HG02938 (cell line): Measurements from ENCODE around the gene MAP4.

ENCODE experiments used
- ATAC-seq: cut with Tn5 transposase; IDR thresholded peaks from one replicate; pipeline ENCODE4 v1.9.1; 2021; ENCODE audit warnings: mild to moderate bottlenecking, moderate library complexity; ENCODE audit not compliant: unreplicated experiment

MAP4 gene

DNA sequence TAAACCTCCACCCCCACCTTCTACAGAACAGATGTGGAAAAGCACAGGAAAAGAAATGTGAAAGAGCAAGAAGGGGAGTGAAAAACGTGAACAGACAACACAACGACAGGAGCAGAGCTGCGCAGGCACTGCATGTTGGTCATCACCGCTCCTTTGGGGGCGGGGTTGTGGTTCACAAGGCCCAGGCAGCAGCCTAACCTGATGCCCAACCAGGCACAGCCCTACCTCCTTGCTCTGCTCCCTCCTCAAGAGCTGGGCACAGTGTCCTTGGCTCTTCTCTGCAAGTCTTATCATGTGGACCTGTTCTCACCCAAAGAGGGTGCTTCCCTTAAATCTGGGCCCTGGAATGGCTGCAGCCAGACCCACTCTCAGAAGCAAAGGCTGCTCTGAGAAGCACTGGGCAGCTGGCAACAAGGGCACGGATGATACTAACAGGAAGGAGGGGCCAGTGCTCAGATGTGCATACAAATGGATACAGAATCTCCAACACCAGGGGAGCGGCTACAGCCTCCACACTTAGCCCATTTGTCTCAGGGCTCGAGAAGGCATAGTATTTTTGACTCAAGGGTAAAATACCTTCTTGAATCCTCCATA is 148.7 kb downstream of the MAP4 start:
- no peak for ATAC-seq

DNA sequence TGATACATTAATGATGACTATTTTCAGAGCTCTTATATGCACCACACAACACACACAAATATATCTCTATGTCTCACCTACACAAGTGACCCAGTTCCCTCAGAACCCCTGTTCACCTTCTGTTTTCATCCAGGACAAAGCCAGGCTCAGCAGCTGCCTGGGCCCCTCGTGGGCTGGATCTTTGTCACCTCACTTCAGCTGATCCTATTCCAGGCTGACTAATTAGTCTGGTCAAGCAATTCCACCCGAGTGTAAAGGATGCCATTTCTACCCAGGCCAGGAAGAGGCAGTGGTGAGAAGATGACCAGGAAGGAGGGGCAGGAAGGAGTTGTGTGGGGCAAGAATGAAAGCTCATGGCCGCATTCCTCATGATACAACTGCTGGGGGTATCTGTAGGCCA is 151.0 kb downstream of the MAP4 start:
- no peak for ATAC-seq

DNA sequence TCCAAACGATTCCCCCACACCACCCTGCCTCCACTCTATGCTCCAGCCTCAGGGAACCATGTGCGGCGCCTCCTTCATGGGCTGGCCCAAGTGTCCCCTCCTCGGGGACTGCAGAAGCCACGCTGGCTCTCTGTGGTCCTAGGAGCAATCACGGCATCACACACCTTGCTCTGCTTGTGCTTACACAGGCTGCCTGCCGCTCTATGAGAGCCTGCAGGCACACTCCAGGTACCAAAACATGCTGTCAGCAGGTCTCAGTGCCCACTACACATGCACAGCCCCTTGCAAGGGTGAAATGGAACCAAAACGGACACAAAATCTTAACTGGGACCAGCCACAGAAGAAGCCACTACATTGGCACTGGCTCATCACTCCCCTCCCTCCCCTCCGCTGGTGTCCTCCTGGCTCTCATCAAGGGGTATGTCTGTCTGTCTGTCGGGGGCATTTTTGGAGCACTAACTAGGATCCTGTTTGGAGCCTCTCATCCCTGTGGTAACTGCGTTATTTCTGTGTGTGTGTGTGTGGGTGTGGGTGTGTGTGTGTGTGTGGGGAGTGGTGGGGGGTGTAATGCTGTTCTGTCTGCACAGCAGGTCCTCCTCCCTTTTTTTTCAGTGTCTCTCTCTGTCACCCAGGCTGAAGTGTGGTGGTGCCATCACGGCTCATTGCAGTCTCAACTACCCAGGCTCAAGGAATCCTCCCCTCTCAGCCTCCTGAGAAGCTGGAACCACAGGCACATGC is 152.7 kb downstream of the MAP4 start:
- ATAC-seq: no peak

DNA sequence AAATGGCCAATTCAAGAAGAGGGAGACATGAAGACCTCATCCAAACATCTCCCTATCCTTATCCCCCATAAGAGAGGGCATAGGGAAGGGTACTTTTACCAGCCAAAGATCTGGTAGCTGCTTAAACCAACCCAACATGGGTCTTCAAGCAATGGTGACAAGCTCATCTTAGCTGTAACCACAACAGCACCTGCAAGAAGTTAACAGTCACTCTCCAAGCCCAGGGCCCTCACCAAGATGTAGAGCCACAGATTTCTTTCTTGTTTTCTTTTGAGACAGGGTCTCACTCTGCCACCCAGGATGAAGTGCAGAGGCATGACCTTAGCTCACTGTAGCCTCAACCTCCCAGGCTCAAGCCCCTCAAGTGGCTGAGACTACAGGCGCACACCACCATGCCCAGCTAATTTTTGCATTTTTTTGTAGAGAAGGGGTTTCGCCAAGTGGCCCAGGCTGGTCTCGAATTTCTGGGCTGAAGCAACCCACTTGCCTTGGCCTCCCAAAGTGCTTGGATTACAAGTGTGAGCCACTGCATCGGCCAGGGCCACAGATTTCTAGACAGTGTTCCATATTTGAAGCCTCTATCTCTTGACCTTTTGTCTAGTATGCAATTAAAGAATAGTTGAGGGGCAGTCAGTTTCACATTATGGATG is 156.1 kb downstream of the MAP4 start:
- ATAC-seq: no peak

DNA sequence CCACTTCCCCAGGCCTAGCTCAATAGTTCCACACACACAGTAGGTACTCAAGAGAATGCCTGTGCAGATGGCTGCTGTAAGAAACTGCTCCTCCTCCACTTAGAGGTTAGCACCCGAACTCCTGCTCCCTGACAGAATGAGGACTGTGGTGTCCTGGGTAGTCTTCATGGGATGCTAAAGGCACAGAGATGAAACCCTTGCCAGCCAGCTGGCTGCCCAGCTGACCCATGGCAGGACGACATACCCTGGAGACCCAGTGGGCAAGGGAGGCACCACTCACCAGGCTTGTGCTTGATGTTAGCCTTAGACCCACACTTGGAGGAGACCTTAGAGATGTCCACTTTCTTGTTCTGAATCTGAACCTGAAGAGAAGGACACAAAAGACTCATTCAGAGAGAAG is 159.1 kb downstream of the MAP4 start:
- no peak for ATAC-seq

DNA sequence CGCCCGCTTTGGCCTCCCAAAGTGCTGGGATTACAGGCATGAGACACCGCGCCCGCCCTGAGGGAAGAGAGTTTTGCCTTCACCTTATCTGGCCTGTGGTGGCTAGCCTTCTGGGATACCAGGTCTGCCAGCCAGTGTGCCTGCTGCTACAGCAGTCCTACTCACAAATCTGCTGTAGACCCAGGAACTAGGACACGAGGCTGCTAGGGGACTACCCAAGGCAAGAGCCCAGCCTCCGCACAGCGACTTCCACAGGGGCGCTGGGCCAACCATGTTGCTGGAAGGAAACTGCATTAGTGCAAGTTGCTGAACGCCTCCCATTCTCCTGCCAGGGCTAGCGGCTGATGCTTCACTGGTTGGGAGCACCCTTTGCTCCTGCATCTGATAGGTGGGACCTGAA is 159.5 kb downstream of the MAP4 start:
- no peak for ATAC-seq

DNA sequence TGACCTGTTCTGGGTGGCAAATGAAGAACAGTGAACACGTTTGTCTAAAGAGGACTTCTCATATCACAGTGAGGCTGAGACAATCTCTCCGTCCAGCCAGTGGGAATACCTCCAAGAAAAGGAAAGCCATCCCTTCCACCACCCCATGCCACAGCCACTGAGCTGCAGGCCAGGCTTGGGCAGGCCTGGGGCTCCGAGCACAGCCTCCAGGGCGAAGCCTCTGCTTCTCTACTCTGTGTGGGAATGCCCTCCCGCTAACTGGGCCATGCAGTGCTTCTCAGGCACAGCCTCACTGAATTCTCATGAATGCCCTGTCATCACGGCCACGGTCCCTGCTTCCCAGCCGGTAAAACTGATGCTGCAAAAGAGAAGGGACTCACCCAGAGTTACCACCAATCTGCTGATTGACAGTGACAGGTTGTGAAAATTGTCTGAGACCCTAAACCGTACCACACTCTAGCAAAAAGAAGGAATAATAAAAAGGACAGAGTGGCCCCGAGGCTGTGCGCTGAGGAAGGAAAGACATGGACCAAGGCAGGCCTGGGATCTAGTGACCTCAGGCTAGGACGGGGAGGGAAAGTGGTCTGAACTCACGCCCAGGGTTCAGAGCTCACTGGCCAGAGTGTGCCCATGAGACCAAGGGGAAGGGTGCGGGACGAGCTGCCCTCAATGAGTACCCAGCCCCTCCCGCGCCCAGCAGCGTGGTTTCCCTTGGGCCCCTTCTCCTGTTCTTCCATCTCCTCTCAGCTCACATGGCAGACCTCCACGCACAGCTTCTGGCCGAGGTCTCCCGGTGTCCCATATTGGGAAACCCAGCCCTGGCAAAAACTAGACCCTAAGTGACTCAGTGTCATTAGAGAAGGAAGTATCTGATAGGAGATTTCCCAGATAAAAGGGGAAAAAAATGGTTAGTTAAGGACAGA is 160.5 kb downstream of the MAP4 start:
- ATAC-seq: no peak

DNA sequence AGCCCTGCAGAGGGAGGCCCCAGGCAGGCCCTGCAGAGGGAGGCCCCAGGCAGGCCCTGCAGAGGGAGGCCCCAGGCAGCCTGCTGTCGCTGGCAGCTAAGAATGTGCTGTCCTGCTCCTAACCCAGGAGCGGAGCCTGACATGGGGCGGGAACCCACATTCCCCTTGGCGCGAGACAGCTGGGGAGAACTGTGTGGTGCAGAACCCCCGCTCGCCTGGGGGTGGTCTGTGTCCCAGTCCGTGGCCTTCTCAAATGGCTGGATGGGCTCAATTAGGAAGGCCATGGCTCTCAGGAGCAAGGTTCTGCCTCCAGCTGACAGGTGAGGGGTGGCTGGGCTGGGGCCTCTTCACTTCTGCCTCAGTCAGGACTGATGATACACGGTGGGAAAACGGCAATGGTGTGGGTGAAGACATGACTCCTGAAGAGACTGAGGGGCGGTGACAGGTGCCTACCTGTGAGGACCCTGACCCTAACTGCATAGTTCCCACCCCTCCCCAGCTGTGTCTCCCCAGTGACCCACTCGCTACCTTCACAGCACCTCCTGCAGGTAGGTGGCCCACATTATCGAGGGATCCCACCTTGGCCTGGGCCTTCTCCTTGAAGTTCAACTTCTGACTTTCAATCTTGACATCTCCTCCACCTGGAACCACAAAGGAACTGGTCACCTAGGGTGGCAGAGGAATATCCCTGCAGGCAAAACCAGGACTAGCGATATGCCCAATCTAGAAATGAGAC is 161.3 kb downstream of the MAP4 start:
- ATAC-seq: no peak

DNA sequence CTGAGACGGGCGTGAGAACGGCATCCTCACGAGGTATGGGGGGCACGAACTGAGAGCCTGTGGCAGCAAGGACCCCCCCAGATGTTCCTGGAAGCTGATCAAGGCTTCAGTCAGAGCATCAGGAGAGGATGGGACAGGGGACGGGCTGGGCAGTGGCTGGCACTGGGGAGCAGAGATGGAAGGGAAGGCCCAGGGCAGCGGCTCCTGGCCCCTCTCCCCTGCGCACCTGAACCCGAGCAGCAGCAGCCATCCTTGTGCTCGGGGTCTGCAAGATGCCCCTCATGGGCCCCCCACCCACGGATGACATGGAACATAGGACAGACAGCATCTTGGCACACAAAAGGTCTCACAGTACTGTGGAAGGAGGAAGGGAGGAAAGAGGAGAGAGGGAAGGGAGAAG is 161.9 kb downstream of the MAP4 start:
- ATAC-seq: no peak

DNA sequence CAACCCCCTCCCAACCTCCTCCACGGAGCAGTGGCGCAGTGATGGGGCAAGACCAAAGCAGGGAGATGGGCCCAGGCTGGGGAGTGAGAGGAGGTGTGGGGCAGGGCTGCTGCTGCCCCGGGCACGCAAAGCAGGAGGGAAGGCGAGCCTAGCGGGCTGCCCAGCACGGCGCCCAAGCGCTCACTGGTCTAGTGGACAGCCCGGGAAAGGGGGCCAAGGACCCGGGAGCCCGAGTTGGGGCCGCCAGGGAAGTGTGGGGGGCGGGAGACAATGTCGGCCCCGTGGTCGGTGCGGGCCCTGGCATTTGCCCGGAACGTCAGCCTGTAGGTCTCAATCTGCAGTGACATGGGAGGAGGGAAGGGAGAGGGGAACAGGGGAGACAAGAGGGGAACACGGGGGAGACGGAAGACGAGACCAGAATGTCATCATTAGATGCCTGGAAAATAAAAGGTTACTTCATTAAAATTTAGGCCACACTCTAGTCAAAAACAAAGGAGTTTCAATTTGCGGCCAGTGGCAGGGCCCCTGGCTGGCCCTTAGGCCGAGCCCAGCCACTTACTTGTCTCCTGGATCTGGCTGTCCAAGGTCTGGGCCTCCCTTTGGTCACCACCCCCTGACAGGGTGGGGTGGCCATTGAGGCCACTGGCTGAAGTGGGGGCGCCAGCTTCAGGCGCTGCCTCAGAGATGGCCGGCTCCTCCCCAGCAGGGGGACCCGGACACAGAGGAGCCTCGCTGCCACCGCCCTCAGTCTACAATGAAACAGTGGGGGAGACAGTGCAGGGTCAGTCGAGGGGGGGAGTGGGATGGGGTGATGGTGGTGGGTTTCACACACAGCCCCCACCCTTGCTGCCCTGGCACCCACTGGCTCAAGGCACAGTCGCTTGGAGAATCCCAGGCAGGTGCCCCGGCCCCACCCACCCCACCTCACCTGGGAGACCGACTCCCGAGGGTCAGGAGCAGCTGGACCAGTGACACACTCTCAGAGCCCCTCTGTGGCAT is 163.3 kb downstream of the MAP4 start:
- ATAC-seq: no peak

DNA sequence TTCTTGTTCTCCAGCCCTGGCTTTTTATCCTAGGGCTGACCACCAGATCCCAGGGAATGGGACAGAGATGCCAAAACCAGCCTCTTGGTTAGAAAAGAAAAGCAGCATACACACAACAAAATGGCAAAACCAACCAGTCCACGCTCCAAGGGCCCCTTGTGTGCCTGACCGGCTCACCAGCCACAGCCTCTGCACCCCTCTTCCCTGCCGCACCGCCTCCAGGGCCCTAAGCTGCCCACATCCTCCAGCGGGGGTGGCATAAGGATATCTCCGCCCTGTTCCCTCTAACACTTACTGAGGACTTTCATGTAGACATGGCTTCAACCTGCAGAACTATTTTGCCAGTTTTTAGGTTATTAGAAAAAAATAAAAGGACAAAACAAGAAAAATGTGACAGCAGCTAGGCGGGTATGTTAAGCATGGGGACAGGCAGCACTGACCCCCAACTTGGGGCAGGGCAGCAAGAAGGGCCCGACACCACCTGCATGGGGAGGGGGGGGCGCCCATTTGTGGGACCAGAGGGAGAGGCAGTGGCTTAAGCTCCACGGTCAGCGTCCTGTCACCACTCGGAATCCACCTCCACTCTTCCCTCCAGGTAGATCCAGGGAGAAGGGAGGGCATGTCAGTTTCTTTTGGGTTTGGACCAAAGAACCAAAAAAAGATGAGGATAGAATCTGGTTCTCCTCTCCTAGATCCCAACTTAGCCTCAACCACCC is 164.2 kb downstream of the MAP4 start:
- no peak for ATAC-seq

DNA sequence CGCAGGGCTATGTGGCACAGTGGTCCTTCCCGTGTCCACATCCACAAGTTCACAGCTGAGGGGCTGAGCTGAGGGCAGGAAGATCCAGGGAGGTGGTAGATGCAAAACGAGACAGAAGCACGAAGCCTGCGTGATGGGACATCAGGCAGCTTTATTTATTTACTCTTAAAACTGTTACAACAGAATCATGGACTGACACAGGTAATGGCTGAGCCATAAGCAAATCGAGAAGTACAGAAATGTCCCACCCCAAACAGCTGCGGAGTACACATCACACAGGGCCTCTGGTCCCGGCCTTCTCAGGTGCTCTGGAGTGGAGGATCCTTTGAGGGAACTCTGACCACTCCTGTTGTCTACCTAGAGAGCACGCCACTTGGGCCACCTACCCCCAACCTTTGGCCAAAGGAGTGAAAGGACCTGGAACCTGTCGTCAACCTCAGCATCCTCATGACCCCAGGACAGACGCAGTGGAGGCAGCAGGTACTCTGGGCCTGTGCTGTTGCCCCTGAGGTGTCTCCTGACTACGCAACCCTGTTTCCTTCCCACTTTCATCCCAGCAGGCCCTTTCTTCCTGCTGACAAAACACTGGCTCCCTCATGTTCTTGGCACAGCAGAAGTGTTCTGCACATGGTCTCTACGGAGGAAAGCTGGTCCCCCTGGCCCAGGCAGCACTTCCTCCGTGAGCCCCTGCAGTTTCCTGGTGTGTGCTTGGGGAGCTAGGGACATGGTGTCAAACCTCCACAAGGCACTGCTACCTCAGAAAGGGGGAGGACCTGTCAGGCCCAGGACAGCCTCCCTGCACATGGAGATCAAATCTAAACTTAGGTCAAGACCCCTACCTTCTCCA is 165.4 kb downstream of the MAP4 start:
- ATAC-seq: no peak

DNA sequence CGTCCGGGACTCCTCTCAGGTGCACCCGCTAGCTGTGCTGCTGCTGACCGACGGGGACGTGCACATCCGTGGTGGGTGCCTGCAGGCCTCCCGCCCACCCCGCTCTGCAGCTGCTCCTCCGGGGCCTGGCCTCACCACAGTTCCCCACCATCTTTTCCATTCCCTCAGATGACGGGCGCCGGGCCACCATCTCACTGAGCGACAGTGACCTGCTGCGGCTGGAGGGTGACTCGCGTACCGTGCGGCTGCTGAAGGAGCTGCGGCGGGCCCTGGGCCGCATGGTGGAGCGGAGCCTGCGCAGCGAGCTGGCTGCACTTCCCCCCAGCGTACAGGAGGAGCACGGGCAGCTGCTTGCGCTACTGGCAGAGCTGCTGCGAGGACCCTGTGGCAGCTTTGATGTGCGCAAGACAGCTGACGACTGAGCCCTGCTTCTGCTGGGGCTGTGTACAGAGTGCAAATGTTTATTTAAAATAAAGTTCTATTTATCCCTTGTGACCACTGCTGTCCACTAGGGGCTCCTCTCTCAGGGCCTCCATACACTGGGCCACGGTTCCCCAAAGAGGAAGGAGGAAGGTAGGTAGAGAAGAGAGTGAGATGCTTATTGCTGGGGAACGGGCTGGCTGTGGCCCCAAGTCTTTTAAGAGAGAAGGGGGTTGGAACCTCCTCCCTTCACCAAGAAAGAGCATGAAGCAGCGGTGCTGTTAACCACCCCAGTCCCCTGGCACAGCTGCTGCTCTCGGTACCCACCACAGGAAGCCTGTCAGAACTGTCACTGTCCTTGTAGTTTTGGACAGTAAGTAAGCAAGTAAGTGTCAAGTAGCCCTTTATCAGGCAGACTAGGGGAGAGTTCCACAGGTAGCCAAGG is 166.3 kb downstream of the MAP4 start:
- ATAC-seq: no peak

DNA sequence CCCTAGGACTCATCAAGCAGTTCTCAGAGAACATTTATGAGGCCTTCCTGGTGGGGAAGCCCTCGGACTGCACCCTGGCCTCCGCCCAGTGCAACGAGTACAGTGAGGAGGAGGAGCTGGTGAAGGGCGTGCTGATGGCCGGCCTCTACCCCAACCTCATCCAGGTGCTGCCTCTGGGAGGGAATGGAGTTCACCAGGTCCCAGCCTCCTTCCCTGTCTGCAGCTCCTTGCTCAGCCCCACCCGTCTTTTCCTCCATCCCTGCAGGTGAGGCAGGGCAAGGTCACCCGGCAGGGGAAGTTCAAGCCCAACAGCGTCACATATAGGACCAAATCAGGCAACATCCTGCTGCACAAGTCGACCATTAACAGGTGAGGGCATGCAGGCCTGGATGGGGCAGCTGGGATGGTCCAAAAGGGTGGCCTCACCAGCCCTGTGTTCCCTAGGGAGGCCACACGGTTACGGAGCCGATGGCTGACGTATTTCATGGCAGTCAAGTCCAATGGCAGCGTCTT is 167.0 kb downstream of the MAP4 start:
- ATAC-seq: no peak

DNA sequence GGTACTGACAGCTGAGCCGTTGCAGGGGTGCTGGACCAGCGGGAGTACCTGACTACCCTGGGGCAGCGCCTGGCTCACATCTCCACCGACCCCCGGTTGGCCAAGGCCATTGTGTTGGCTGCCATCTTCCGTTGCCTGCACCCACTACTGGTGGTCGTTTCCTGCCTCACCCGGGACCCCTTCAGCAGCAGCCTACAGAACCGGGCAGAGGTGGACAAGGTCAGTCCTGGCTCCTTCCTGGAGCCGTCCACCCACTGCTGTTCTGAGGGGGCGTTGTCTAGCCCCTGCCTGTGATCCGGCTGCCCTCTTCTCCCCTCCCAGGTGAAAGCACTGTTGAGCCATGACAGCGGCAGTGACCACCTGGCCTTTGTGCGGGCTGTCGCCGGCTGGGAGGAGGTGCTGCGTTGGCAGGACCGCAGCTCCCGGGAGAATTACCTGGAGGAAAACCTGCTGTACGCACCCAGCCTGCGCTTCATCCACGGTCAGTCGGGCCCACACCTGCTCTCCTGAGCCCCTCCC is 167.6 kb downstream of the MAP4 start:
- ATAC-seq: no peak

DNA sequence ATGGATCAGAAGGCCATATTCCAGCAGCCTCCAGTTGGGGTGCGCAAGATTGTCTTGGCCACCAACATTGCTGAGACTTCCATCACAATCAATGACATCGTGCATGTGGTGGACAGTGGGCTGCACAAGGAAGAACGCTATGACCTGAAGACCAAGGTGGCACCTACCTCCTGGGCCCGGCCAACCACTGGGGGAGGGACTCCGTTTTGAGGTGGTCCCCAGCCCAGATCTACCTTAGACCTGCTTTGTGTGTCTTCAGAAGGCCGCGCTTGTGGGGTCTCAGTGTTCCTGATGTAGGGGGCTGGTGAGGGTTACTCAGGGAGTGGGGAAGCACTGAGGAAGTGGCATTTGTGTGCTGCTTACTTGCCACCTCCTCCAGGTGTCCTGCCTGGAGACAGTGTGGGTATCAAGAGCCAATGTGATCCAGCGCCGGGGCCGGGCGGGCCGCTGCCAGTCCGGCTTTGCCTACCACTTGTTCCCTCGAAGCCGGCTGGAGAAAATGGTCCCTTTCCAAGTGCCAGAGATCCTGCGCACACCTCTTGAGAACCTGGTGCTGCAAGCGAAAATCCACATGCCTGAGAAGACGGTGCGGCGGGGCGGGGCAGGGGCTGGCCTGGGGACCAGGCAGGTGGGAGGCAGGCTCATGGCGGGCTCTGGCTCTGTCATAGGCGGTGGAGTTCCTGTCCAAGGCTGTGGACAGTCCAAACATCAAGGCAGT is 168.3 kb downstream of the MAP4 start:
- ATAC-seq: no peak
